ENCODE measurements around the gene DENND2C. TPM values are rescaled to one million over a fixed set of nuclear protein-coding genes. Genes with fewer than 3 reads are reported as not detected.

DENND2C gene
- total RNA-seq, 1 experiment from 2014 or later: 3.6 TPM

- Histone ChIP-seq H3K9ac (ENCODE audit: extremely low read depth, insufficient read length, low read length) (no peak overlapping the region), H2BK15ac (ENCODE audit: low read depth, low read length) (no peak overlapping the region), H3K79me1 (ENCODE audit: insufficient read depth, low read depth, low read length, poor library complexity, severe bottlenecking) (no peaks in the 10 kb centered on the region), H3K4me2 (ENCODE audit: insufficient read depth, insufficient read length, low read length) (no peak overlapping the region), H2BK12ac (ENCODE audit: insufficient read length, low read depth, low read length) (no peak overlapping the region), H4K8ac (replicated peaks; ENCODE audit: insufficient read length, low read depth, low read length) (no peak overlapping the region), H3K4ac (ENCODE audit: low read depth, low read length) (no peak overlapping the region), H3K27ac (ENCODE audit: insufficient read length, low read depth, low read length) (no peak overlapping the region), H2BK5ac (ENCODE audit: insufficient read length, low read length) (no peak overlapping the region), H3K79me2 (ENCODE audit: insufficient read depth, low read length) (no peaks in the 10 kb centered on the region), H3T11ph (ENCODE audit: low read length) (no peak overlapping the region), H4K91ac (ENCODE audit: insufficient read length, low read depth, low read length) (no peak overlapping the region), H2BK20ac (ENCODE audit: low read depth, low read length, poor library complexity, severe bottlenecking) (no peak overlapping the region), H3K14ac (ENCODE audit: insufficient read depth, low read length) (no peak overlapping the region), H2AK5ac (ENCODE audit: insufficient read length, low read length) (no peak overlapping the region), H2AFZ (ENCODE audit: low read length) (no peak overlapping the region), H2BK120ac (ENCODE audit: low read depth, low read length, poor library complexity, severe bottlenecking) (no peak overlapping the region), H4K5ac (ENCODE audit: insufficient read length, low read depth, low read length) (no peak overlapping the region), H3K18ac (ENCODE audit: insufficient read length, low read depth, low read length) (no peak overlapping the region), H3K9me3 (ENCODE audit: control insufficient read depth, low read depth, low read length) (no peaks in the 10 kb centered on the region), H3K56ac (ENCODE audit: insufficient read length, low read depth, low read length) (no peak overlapping the region), H3K23me2 (ENCODE audit: insufficient read length, low read depth, low read length, poor library complexity, severe bottlenecking) (no peaks in the 10 kb centered on the region), H3K27me3 (ENCODE audit: insufficient read depth, low read length) (no peaks in the 10 kb centered on the region), H4K20me1 (ENCODE audit: control insufficient read depth, insufficient read depth, insufficient read length) (no peaks in the 10 kb centered on the region), H3K4me1 (ENCODE audit: insufficient read depth, low read length) (no peaks in the 10 kb centered on the region), H3K23ac (ENCODE audit: insufficient read length, low read depth, low read length) (no peak overlapping the region)
- no peak overlapping the region for H3K4me3 Mint-ChIP-seq
- TF ChIP-seq CTCF (conservative IDR thresholded peaks at IDR 0.05): no peak
- H3K4me1 Mint-ChIP-seq: peaks cover 0 to 3% of the 10 kb centered on the region in 2 experiments; a peak in 2 of 4 replicates
- no peaks in the 10 kb centered on the region for H3K36me3 Mint-ChIP-seq (ENCODE audit: insufficient read depth in 1 of 3, low read depth in 3 of 3)
- no peak for DNase-seq
- no peaks in the 10 kb centered on the region for H3K27me3 Mint-ChIP-seq (ENCODE audit: low read depth)
- no CpG with 5 or more reads among the region's 5 CpGs for WGBS (ENCODE audit: extremely low coverage, insufficient read length, low lambda C conversion rate)
- no peaks in the 10 kb centered on the region for H3K9me3 Mint-ChIP-seq
- no peak overlapping the region for H3K27ac Mint-ChIP-seq
These were observed 46.5 kb downstream of the DENND2C start for GRCh38 chr1:114623364-114623763.
